HepG2 (cell line): ENCODE data around the gene MRPS2. TPM values are rescaled to one million over a fixed set of nuclear protein-coding genes. Genes with fewer than 3 reads are reported as not detected.

ENCODE experiments used
- ATF7-NPFF ChIP-seq: sonication (generic); formaldehyde crosslinking; IDR thresholded peaks from 2 replicates; pipeline ENCODE4 v1.8.1; 2023; ENCODE audit warnings: mild to moderate bottlenecking, low read depth, missing genetic modification reagents, moderate library complexity
- FOXK1 ChIP-seq: sonication (generic); formaldehyde crosslinking; IDR thresholded peaks from 2 replicates; pipeline ENCODE4 v1.4.0; 2020; ENCODE audit warnings: low read depth, missing genetic modification reagents, borderline replicate concordance
- HCFC1 ChIP-seq: fragments of 150-350 bp; IDR thresholded peaks from 2 replicates; pipeline ENCODE4 v1.6.1; 2014; ENCODE audit warnings: low read depth, low read length
- HIC2 ChIP-seq: sonication (generic); formaldehyde crosslinking; IDR thresholded peaks from 2 replicates; pipeline ENCODE4 v1.9.0; 2022; ENCODE audit warnings: low read depth, missing genetic modification reagents
- HIVEP1 ChIP-seq: sonication (generic); formaldehyde crosslinking; IDR thresholded peaks from 2 replicates; pipeline ENCODE4 v1.4.0; 2020; ENCODE audit warnings: mild to moderate bottlenecking, missing genetic modification reagents
- HNF1A ChIP-seq, 2 experiments: sonication (generic) in 1 of 2; formaldehyde crosslinking in 1 of 2; IDR thresholded peaks; 2 replicates each; pipeline versions ENCODE4 v1.4.0 to v1.6.1; 2016 to 2020; ENCODE audit warnings: borderline replicate concordance in 1 of 2, low read depth in 1 of 2, mild to moderate bottlenecking in 1 of 2, missing genetic modification reagents in 1 of 2
- KLF16 ChIP-seq, 2 experiments: sonication (generic) in 1 of 2; formaldehyde crosslinking in 1 of 2; IDR thresholded peaks; 2 replicates each; pipeline versions ENCODE4 v1.6.1 to v1.8.0; 2016 to 2023; ENCODE audit warnings: missing genetic modification reagents in 2 of 2, missing compliant biosample characterization in 1 of 2
- MAFG ChIP-seq: sonication (generic); formaldehyde crosslinking; IDR thresholded peaks from 2 replicates; pipeline ENCODE4 v1.5.1; 2020; ENCODE audit warnings: mild to moderate bottlenecking, missing genetic modification reagents
- MATR3 ChIP-seq: sonication (generic); formaldehyde crosslinking; IDR thresholded peaks from 2 replicates; pipeline ENCODE4 v1.4.0; 2020; ENCODE audit warnings: missing genetic modification reagents
- MLLT10 ChIP-seq: sonication (generic); formaldehyde crosslinking; IDR thresholded peaks from 2 replicates; pipeline ENCODE4 v1.4.0; 2020; ENCODE audit warnings: missing genetic modification reagents
- NFKBIZ ChIP-seq: IDR thresholded peaks from 2 replicates; pipeline ENCODE4 v1.6.1; 2018; ENCODE audit warnings: missing genetic modification reagents, missing compliant biosample characterization
- TBP ChIP-seq: sonication (generic); formaldehyde crosslinking; IDR thresholded peaks from 2 replicates; pipeline ENCODE4 v1.5.0; 2020; ENCODE audit warnings: missing genetic modification reagents
- TCF12 ChIP-seq, 2 experiments: fragments of 450-650 bp in 1 of 2; sonication (generic) in 1 of 2; formaldehyde crosslinking in 1 of 2; IDR thresholded peaks; 2 replicates each; pipeline versions ENCODE4 v1.6.1 to v1.8.0; 2017 to 2022; ENCODE audit warnings: antibody characterized with exemption in 1 of 2, mild to moderate bottlenecking in 1 of 2, missing genetic modification reagents in 1 of 2, moderate library complexity in 1 of 2
- TFDP2 ChIP-seq: sonication (generic); formaldehyde crosslinking; IDR thresholded peaks from 2 replicates; pipeline ENCODE4 v1.4.0; 2020; ENCODE audit warnings: missing genetic modification reagents
- ZBTB7B ChIP-seq: sonication (generic); formaldehyde crosslinking; IDR thresholded peaks from 2 replicates; pipeline ENCODE4 v1.4.0; 2020; ENCODE audit warnings: missing genetic modification reagents
- ZNF225 ChIP-seq: sonication (generic); formaldehyde crosslinking; IDR thresholded peaks from 2 replicates; pipeline ENCODE4 v1.4.0; 2020; ENCODE audit warnings: mild to moderate bottlenecking, missing genetic modification reagents
- ZNF235 ChIP-seq: sonication (generic); formaldehyde crosslinking; IDR thresholded peaks from 2 replicates; pipeline ENCODE4 v1.8.1; 2023; ENCODE audit warnings: mild to moderate bottlenecking, missing genetic modification reagents, borderline replicate concordance
- ZNF563 ChIP-seq: sonication (generic); formaldehyde crosslinking; IDR thresholded peaks from 2 replicates; pipeline ENCODE4 v1.8.0; 2022; ENCODE audit warnings: mild to moderate bottlenecking, moderate library complexity, missing genetic modification reagents
- ZNF746 ChIP-seq: sonication (generic); formaldehyde crosslinking; IDR thresholded peaks from 2 replicates; pipeline ENCODE4 v1.8.0; 2022; ENCODE audit warnings: mild to moderate bottlenecking, missing genetic modification reagents
- ZSCAN31 ChIP-seq: sonication (generic); formaldehyde crosslinking; IDR thresholded peaks from 2 replicates; pipeline ENCODE4 v1.5.0; 2020; ENCODE audit warnings: low read depth, mild to moderate bottlenecking, missing genetic modification reagents
- ZSCAN9 ChIP-seq: IDR thresholded peaks from 2 replicates; pipeline ENCODE4 v1.6.1; 2016; ENCODE audit warnings: borderline replicate concordance
- polyA plus RNA-seq, 8 experiments: library from polyadenylated mRNA; depleted of rRNA in 3 of 8; stranded (reverse) in 7 of 8; unstranded in 1 of 8; fragments of >200 nt; fragmentation: Illumina TruSeq in 4 of 8; extraction: Trizol in 4 of 8; gene quantifications; 2 replicates each; pipeline versions ENCODE4 v1.2.1 to v1.2.3, GENCODE V29; 2011 to 2016; ENCODE audit warnings: low read depth in 4 of 8, missing spikeins in 1 of 8, mixed read lengths in 1 of 8; ENCODE audit not compliant: insufficient read depth in 1 of 8
- total RNA-seq, 5 experiments: library from RNA; depleted of rRNA; stranded (reverse); fragments of >200 nt; fragmentation: Illumina TruSeq; extraction: Trizol; gene quantifications; 2 replicates each; pipeline ENCODE4 v1.2.3, GENCODE V29; 2016; ENCODE audit warnings: low read depth in 1 of 5

The MRPS2 gene
- total and polyA plus RNA-seq, 2 of the 13 experiments (the other 11 are each of a cell fraction or from before 2014, with no cell fraction given): 44.4 to 86.7 TPM

- no peak; the same call in 1 of the 2 replicates for TF ChIP-seq ZBTB7B (CRISPR knock-in tag)
- no peak for TF ChIP-seq TCF12 (IDR thresholded peaks at IDR 0.05)
- TF ChIP-seq TCF12 (CRISPR knock-in tag; IDR thresholded peaks at IDR 0.05): 0 out of 2 replicates have a peak, but pooled peaks have one; percentile 53
- no peak for TF ChIP-seq MATR3 (CRISPR knock-in tag)
- 0 out of 2 replicates have a peak, but pooled peaks have one; percentile 17 for TF ChIP-seq ZNF746 (CRISPR knock-in tag)
- peak; percentile 79; the same call in 1 of the 2 replicates for TF ChIP-seq ZNF235
- TF ChIP-seq HIVEP1 (CRISPR knock-in tag): peak; percentile 75
- 0 out of 2 replicates have a peak, but pooled peaks have one; percentile 56 for TF ChIP-seq ZNF225 (CRISPR knock-in tag)
- TF ChIP-seq TBP (CRISPR knock-in tag): no peak
- no peak for TF ChIP-seq MAFG (CRISPR knock-in tag)
- TF ChIP-seq ATF7-NPFF (CRISPR knock-in tag): no peak
- TF ChIP-seq ZNF563: peak; percentile 36; the same call in 1 of the 2 replicates
- 0 out of 2 replicates have a peak, but pooled peaks have one; percentile 17 for TF ChIP-seq HIC2 (CRISPR knock-in tag)
- TF ChIP-seq KLF16 (CRISPR knock-in tag; IDR thresholded peaks at IDR 0.05): peak in 1 of 2 experiments; percentile 41; a peak in 1 of 4 replicates
- TF ChIP-seq MLLT10 (CRISPR knock-in tag): no peak
- no peak for TF ChIP-seq ZSCAN31 (CRISPR knock-in tag)
- TF ChIP-seq HCFC1: no peak
- no peak for TF ChIP-seq TFDP2 (CRISPR knock-in tag)
- no peak for TF ChIP-seq HNF1A (IDR thresholded peaks at IDR 0.05; ENCODE audit: low read depth)
- TF ChIP-seq HNF1A (CRISPR knock-in tag; IDR thresholded peaks at IDR 0.05; ENCODE audit: borderline replicate concordance): no peak
- no peak for TF ChIP-seq NFKBIZ (CRISPR knock-in tag)
- no peak for TF ChIP-seq ZSCAN9 (CRISPR knock-in tag)
- TF ChIP-seq FOXK1 (CRISPR knock-in tag): no peak
Measured at GRCh38 chr9:135480071-135480939, 20.2 kb upstream of the MRPS2 start (continued).
